Articular chondrocyte of knee joint (primary cell): ENCODE results near the gene CNTNAP3. TPM values are rescaled to one million over a fixed set of nuclear protein-coding genes. Genes with fewer than 3 reads are reported as not detected.

Source experiments
- small RNA-seq: library from RNA; depleted of rRNA; stranded (forward); fragments of <200 nt; gene quantifications from one replicate; pipeline ENCODE3, GENCODE V24; 2012
- total RNA-seq: library from RNA; depleted of rRNA; stranded (reverse); fragments of >200 nt; gene quantifications from 2 replicates; pipeline ENCODE4 v1.2.3, GENCODE V29; 2012

The CNTNAP3 gene
- total RNA-seq, result 0.39 and 1.2 TPM in 2 replicates

GRCh38 chr9:39287980-39288379, at the start of gene CNTNAP3:
Gene CNTNAP3 (minus strand): TSS chr9:39288167. CDS start chr9:39288064, 103 bp downstream.

Small RNAs within 50 kb of the gene (small RNA-seq; reads per million reads assigned to genes)
- gene RN7SL640P, result not detected

Other genes starting within 250 kb of the CNTNAP3 start
- not detected in 2 replicates for gene SPATA31A1, start 67.5 kb upstream of the CNTNAP3 start, total RNA-seq